ENCODE measurements around the gene FRS2. TPM values are rescaled to one million over a fixed set of nuclear protein-coding genes. Genes with fewer than 3 reads are reported as not detected.
A peak's percentile ranks its signal among the peaks of the same experiment; 100 is the strongest.

FRS2 gene
- total and polyA plus RNA-seq, 2 experiments from 2014 or later: 15.9 to 43.2 TPM

GRCh38 chr12:69474456-69474855 is 4.3 kb downstream of the FRS2 start:
- H3K27me3 ChIP-seq: no peaks in the 10 kb centered on the region
- H3K4me3 ChIP-seq: no peak overlapping the region
- H3K4me1 ChIP-seq (ENCODE audit: low read depth): peaks cover 52% of the 10 kb centered on the region
- H3K9me3 ChIP-seq (ENCODE audit: low read depth): no peaks in the 10 kb centered on the region
- peak overlapping the region; percentile 78 for H3K27ac ChIP-seq
- TF ChIP-seq CTCF (IDR thresholded peaks at IDR 0.05; ENCODE audit: low read depth, low read length): no peak
- no peaks in the 10 kb centered on the region for H3K36me3 ChIP-seq
- DNase-seq (ENCODE audit: low read depth in 1 of 2, low spot score in 1 of 2): peak in 1 of 2 donors; percentile 26

- H3K27ac ChIP-seq: peak overlapping the region; percentile 78
- no peaks in the 10 kb centered on the region for H3K36me3 ChIP-seq
- no peak for TF ChIP-seq CTCF (IDR thresholded peaks at IDR 0.05; ENCODE audit: low read depth, low read length)
- H3K27me3 ChIP-seq: no peaks in the 10 kb centered on the region
- H3K4me3 ChIP-seq: no peak overlapping the region
- peak; percentile 26 to 72 for DNase-seq (ENCODE audit: low read depth in 1 of 2, low spot score in 1 of 2)
- peaks cover 50% of the 10 kb centered on the region for H3K4me1 ChIP-seq (ENCODE audit: low read depth)
- no peaks in the 10 kb centered on the region for H3K9me3 ChIP-seq (ENCODE audit: low read depth)
Observed at GRCh38 chr12:69475237-69475975, 5.2 kb downstream of the FRS2 start.

- Histone ChIP-seq H3K4me1 (ENCODE audit: low read depth) (peaks cover 53% of the 10 kb centered on the region), H3K27ac (peak overlapping the region; percentile 78), H3K4me3 (no peak overlapping the region), H3K27me3 (no peaks in the 10 kb centered on the region), H3K36me3 (no peaks in the 10 kb centered on the region), H3K9me3 (ENCODE audit: low read depth) (no peaks in the 10 kb centered on the region)
- no peak for TF ChIP-seq CTCF (IDR thresholded peaks at IDR 0.05; ENCODE audit: low read depth, low read length)
- peak in 1 of 2 donors; percentile 33 for DNase-seq (ENCODE audit: low read depth in 1 of 2, low spot score in 1 of 2)
Observed at GRCh38 chr12:69476276-69477017, 6.3 kb downstream of the FRS2 start.

GRCh38 chr12:69479675-69480074 is 9.5 kb downstream of the FRS2 start:
- no peak for DNase-seq (ENCODE audit: low read depth in 1 of 2, low spot score in 1 of 2)
- Histone ChIP-seq H3K4me1 (ENCODE audit: low read depth) (peaks cover 55% of the 10 kb centered on the region), H3K4me3 (no peak overlapping the region), H3K36me3 (no peaks in the 10 kb centered on the region), H3K27ac (no peak overlapping the region), H3K9me3 (ENCODE audit: low read depth) (no peaks in the 10 kb centered on the region), H3K27me3 (no peaks in the 10 kb centered on the region)
- no peak for TF ChIP-seq CTCF (IDR thresholded peaks at IDR 0.05; ENCODE audit: low read depth, low read length)

GRCh38 chr12:69480698-69481097 is 10.5 kb downstream of the FRS2 start:
- no peak overlapping the region for H3K27ac ChIP-seq
- H3K4me3 ChIP-seq: no peak overlapping the region
- no peaks in the 10 kb centered on the region for H3K9me3 ChIP-seq (ENCODE audit: low read depth)
- H3K4me1 ChIP-seq (ENCODE audit: low read depth): peaks cover 45% of the 10 kb centered on the region
- DNase-seq (ENCODE audit: low read depth in 1 of 2, low spot score in 1 of 2): no peak
- H3K27me3 ChIP-seq: no peaks in the 10 kb centered on the region
- no peak for TF ChIP-seq CTCF (IDR thresholded peaks at IDR 0.05; ENCODE audit: low read depth, low read length)
- no peaks in the 10 kb centered on the region for H3K36me3 ChIP-seq
